Left lung (tissue), 10 donors: ENCODE results near the gene ARHGAP5. TPM values are rescaled to one million over a fixed set of nuclear protein-coding genes. Genes with fewer than 3 reads are reported as not detected.
"Not testable (repeated sequence)": the region's sequence is repeated elsewhere in the genome, so short reads cannot be mapped to it uniquely, and the experiment has no call there.

Experiments used
- ATAC-seq: fragments of 200-7000 bp; cut with Tn5 transposase; one replicate; pipeline ENCODE4 v1.9.1; 2020; ENCODE audit warnings: moderate library complexity
- DNase-seq, 4 donors: peaks; one replicate each; pipeline ENCODE4 v3.0.0-alpha.2; 2013 to 2020
- H3K27ac ChIP-seq, 2 donors: fragments of 200-600 bp; sonication (generic) in 1 of 2; one replicate each; pipeline versions ENCODE4 v1.5.0 to v1.8.0; 2020 to 2021
- H3K27me3 ChIP-seq, 2 donors: fragments of 200-600 bp; sonication (generic) in 1 of 2; one replicate each; pipeline versions ENCODE4 v1.5.0 to v1.8.0; 2020 to 2021
- H3K36me3 ChIP-seq, 2 donors: fragments of 200-600 bp; sonication (generic) in 1 of 2; one replicate each; pipeline versions ENCODE4 v1.5.0 to v1.8.0; 2020 to 2021
- H3K4me1 ChIP-seq, 2 donors: fragments of 200-600 bp; one replicate each; pipeline ENCODE4 v1.8.0; 2021
- H3K4me3 ChIP-seq, 2 donors: fragments of 200-600 bp; sonication (generic) in 1 of 2; one replicate each; pipeline versions ENCODE4 v1.5.0 to v1.8.0; 2020 to 2021; ENCODE audit warnings: mild to moderate bottlenecking in 1 of 2
- H3K9me3 ChIP-seq, 2 donors: fragments of 200-600 bp; sonication (generic) in 1 of 2; one replicate each; pipeline versions ENCODE4 v1.5.0 to v1.8.0; 2020 to 2021
- intact Hi-C, 2 donors: fragments of 100-400 bp; cut with DNase I; formaldehyde crosslinking; loops; one replicate each; pipeline versions ENCODE4 v1.11.2 to v1.14.2; 2022
- polyA plus RNA-seq, 6 donors: library from polyadenylated mRNA; unstranded; fragments of 120-200 nt; gene quantifications; one replicate each; pipeline ENCODE4 v1.2.1, GENCODE V29; 2013; ENCODE audit not compliant: insufficient read length in 6 of 6
- total RNA-seq, 2 donors: library from RNA; stranded (reverse); fragmentation: NEBNext Ultra II Directional; extraction: Animal tissue kit (Norgen Biotek cat#: 25700); gene quantifications; one replicate each; pipeline ENCODE4 v1.2.1, GENCODE V29; 2021
- TF ChIP-seq, protein P1 (sequence below), 2 donors: fragments of 200-600 bp; sonication (generic) in 1 of 2; IDR thresholded peaks; one replicate each; pipeline versions ENCODE4 v1.5.0 to v1.8.0; 2021; ENCODE audit warnings: antibody characterized with exemption in 2 of 2
- donor health status: DM: no; HTN: yes; CAD: no.
- donor health status: DM: no; HTN: no; CAD: no.

The ARHGAP5 gene
- total and polyA plus RNA-seq, 8 donors: 74.4 to 103 (median 91.4) TPM

DNA sequence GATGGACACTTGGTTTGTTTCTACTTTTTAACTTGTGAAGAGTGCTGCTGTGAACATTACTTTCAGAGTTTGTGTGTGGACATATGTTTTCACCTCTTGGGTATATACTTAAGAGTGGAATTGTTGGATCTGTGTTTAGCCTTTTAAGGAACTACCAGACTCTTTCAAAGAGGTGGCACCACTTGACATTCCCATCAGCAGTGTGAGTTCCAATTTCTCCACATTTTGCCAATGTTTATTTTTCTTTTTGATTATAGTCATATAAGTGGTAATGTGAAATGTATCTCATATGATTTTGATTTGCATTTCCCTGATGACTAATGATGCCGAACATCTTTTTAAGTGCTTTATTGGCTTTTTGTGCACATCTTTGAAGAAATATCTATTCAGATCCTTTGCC is 44.8 kb downstream of the ARHGAP5 start:
- Histone ChIP-seq H3K27ac (no peak overlapping the region), H3K27me3 (no peaks in the 10 kb centered on the region), H3K36me3 (peaks cover 0 to 4% of the 10 kb centered on the region in 2 donors), H3K9me3 (no peaks in the 10 kb centered on the region), H3K4me1 (no peaks in the 10 kb centered on the region), H3K4me3 (no peak overlapping the region)
- intact Hi-C loops: no loop called here
- peak; percentile 53 for ATAC-seq
- TF ChIP-seq, protein P1, sequence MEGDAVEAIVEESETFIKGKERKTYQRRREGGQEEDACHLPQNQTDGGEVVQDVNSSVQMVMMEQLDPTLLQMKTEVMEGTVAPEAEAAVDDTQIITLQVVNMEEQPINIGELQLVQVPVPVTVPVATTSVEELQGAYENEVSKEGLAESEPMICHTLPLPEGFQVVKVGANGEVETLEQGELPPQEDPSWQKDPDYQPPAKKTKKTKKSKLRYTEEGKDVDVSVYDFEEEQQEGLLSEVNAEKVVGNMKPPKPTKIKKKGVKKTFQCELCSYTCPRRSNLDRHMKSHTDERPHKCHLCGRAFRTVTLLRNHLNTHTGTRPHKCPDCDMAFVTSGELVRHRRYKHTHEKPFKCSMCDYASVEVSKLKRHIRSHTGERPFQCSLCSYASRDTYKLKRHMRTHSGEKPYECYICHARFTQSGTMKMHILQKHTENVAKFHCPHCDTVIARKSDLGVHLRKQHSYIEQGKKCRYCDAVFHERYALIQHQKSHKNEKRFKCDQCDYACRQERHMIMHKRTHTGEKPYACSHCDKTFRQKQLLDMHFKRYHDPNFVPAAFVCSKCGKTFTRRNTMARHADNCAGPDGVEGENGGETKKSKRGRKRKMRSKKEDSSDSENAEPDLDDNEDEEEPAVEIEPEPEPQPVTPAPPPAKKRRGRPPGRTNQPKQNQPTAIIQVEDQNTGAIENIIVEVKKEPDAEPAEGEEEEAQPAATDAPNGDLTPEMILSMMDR (IDR thresholded peaks at IDR 0.05): no peak
- DNase-seq: no peak

DNA sequence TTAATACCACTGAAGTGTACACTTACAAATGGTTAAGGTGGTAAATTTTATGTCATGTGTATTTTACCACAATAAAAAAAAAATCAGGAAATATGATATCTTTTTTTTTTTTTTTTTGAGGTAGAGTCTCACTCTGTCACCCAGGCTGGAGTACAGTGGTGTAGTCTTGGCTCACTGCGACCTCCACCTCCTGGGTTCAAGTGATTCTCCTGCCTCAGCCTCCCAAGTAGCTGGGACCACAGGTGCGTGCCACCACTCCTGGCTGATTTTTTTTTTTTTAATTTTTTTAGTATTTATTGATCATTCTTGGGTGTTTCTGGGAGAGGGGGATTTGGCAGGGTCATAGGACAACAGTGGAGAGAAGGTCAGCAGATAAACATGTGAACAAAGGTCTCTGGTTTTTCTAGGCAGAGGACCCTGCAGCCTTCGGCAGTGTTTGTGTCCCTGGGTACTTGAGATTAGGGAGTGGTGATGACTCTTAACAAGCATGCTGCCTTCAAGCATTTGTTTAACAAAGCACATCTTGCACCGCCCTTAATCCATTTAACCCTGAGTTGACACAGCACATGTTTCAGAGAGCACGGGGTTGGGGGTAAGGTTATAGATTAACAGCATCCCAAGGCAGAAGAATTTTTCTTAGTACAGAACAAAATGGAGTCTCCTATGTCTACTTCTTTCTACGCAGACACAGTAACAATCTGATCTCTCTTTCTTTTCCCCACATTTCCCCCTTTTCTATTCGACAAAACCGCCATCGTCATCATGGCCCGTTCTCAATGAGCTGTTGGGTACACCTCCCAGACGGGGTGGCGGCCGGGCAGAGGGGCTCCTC is 50.0 kb downstream of the ARHGAP5 start:
- ATAC-seq, intact Hi-C loops, H3K36me3 ChIP-seq, H3K9me3 ChIP-seq, H3K27me3 ChIP-seq, H3K4me3 ChIP-seq, H3K27ac ChIP-seq, DNase-seq, H3K4me1 ChIP-seq: not testable (repeated sequence)

DNA sequence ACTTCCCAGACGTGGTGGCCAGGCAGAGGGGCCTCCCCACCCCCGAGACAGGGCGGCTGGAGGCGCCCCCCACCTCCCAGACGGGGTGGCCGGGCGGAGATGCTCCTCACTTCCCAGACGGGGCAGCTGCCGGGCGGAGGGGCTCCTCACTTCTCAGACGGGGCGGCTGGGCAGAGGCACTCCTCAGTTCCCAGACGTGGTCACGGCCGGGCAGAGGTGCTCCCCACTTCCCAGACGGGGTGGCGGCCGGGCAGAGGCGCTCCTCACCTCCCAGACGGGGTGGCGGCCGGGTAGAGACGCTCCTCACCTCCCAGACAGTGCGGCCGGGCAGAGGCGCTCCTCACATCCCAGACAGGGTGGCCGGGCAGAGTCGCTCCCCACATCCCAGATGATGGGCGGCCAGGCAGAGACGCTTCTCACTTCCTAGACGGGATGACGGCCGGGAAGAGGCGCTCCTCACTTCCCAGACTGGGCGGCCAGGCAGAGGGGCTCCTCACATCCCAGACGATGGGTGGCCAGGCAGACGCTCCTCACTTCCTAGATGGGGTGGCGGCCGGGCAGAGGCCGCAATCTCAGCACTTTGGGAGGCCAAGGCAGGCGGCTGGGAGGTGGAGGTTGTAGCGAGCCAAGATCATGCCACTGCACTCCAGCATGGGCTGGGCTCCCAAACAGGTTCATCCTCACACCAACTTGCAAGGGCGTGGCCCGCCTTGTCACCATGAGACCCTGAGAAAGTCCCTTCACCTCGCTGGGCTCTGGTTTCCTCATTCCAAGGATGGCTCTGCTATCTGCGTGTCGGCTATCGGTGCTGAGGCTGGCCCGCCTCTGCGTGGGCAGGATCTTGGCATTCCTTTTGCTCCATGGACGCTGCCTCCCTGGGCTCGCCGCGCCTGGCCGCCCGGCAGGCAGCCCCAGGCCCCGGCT is 50.9 kb downstream of the ARHGAP5 start:
- H3K4me3 ChIP-seq, H3K36me3 ChIP-seq, H3K27ac ChIP-seq, intact Hi-C loops, H3K27me3 ChIP-seq, ATAC-seq, H3K9me3 ChIP-seq, DNase-seq, H3K4me1 ChIP-seq: not testable (repeated sequence)

DNA sequence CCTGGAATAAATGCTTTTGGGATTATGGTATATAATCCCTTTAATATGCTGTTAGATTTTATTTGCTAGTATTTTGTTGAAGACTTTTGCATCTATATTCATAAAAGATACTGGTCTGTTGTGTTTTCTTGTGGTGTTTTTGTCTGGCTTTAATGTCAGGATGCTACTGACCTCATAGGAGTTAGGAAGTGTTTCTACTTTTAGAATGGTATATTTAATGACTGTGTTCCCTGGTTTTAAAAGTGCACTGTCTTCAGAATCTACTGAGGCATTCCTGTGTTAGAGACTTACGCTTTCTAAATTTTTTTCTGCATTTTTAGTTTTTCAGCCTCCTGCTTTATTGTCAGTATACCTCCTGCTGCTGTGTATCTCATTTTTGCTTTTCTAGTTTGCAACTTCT is 51.6 kb downstream of the ARHGAP5 start:
- TF ChIP-seq, protein P1 (IDR thresholded peaks at IDR 0.05): no peak
- H3K4me3 ChIP-seq: no peak overlapping the region
- H3K4me1 ChIP-seq: peaks cover 0 to 5% of the 10 kb centered on the region in 2 donors
- H3K27ac ChIP-seq: no peak overlapping the region
- no peaks in the 10 kb centered on the region for H3K27me3 ChIP-seq
- H3K36me3 ChIP-seq: peaks cover 0 to 6% of the 10 kb centered on the region in 2 donors
- intact Hi-C loops: no loop called here
- ATAC-seq: no peak
- H3K9me3 ChIP-seq: peaks cover 0 to 3% of the 10 kb centered on the region in 2 donors
- no peak for DNase-seq

DNA sequence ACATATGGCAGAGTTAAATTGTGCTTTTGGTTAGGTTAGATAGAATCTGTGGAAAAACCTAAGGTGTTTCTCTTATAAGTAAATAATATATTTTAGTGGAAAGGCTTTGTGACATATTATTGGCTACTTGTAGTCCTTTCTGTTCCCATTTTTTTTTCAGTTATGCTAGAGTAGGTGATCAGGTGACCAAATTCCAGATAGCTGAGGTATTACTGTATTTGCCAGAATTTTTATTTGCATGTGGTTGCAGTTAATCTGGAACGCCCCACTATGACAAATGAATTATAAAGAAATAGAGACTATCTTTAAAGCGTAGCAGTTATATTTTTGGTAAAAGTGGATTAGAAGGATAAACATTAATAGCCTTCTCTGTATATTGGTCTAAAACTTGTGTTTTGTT is 52.0 kb downstream of the ARHGAP5 start:
- no peak for DNase-seq
- H3K27ac ChIP-seq: peak overlapping the region in 1 of 2 donors; percentile 20
- intact Hi-C loops: no loop called here
- H3K9me3 ChIP-seq: peaks cover 0 to 3% of the 10 kb centered on the region in 2 donors
- peak; percentile 74 for ATAC-seq
- H3K36me3 ChIP-seq: peaks cover 0 to 6% of the 10 kb centered on the region in 2 donors
- no peak overlapping the region for H3K4me3 ChIP-seq
- H3K4me1 ChIP-seq: peaks cover 0 to 5% of the 10 kb centered on the region in 2 donors
- TF ChIP-seq, protein P1 (IDR thresholded peaks at IDR 0.05): no peak
- no peaks in the 10 kb centered on the region for H3K27me3 ChIP-seq

DNA sequence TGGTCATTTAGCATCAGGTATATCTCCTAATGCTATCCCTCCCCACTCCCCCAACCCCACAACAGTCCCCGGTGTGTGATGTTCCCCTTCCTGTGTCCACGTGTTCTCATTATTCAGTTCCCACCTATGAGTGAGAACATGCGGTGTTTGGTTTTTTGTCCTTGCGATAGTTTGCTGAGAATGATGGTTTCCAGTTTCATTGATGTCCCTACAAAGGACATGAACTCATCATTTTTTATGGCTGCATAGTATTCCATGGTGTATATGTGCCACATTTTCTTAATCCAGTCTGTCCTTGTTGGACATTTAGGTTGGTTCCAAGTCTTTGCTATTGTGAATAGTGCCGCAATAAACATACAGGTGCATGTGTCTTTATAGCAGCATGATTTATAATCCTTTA is 54.6 kb downstream of the ARHGAP5 start:
- DNase-seq, H3K4me3 ChIP-seq, H3K36me3 ChIP-seq, H3K4me1 ChIP-seq, H3K9me3 ChIP-seq, intact Hi-C loops, ATAC-seq, H3K27me3 ChIP-seq, H3K27ac ChIP-seq: not testable (repeated sequence)
